HepG2 (cell line): ENCODE data around the gene SBK2. TPM values are rescaled to one million over a fixed set of nuclear protein-coding genes. Genes with fewer than 3 reads are reported as not detected.
A peak's percentile ranks its signal among the peaks of the same experiment; 100 is the strongest.

Source experiments
- ATF1 ChIP-seq: IDR thresholded peaks from 2 replicates; pipeline ENCODE4 v1.6.1; 2016; ENCODE audit warnings: mild to moderate bottlenecking, control low read depth
- CBX5 ChIP-seq: sonication (generic); formaldehyde crosslinking; IDR thresholded peaks from 2 replicates; pipeline ENCODE4 v1.4.0; 2020; ENCODE audit warnings: missing genetic modification reagents, borderline replicate concordance
- CCAR2 ChIP-seq: fragments of 200-400 bp; formaldehyde crosslinking; optimal IDR thresholded peaks from 2 replicates; pipeline ENCODE3; 2018; ENCODE audit warnings: low read depth, mild to moderate bottlenecking, low read length, moderate library complexity
- FOSL1 ChIP-seq: sonication (generic); formaldehyde crosslinking; IDR thresholded peaks from 2 replicates; pipeline ENCODE4 v1.9.0; 2021; ENCODE audit warnings: missing genetic modification reagents, borderline replicate concordance
- KAT8 ChIP-seq: IDR thresholded peaks from 2 replicates; pipeline ENCODE4 v1.6.1; 2016; ENCODE audit warnings: missing genetic modification reagents, missing compliant biosample characterization
- KDM3A ChIP-seq: IDR thresholded peaks from 2 replicates; pipeline ENCODE4 v1.6.1; 2018; ENCODE audit warnings: low read depth, missing compliant biosample characterization
- MXI1 ChIP-seq: IDR thresholded peaks from 3 replicates; pipeline ENCODE4 v1.6.1; 2012; ENCODE audit warnings: low read depth, low read length, inconsistent platforms, borderline replicate concordance
- MZF1 ChIP-seq: sonication (generic); formaldehyde crosslinking; IDR thresholded peaks from 2 replicates; pipeline ENCODE4 v1.8.1; 2023; ENCODE audit warnings: mild to moderate bottlenecking, missing genetic modification reagents, borderline replicate concordance
- RNF2 ChIP-seq: fragments of 450-650 bp; conservative IDR thresholded peaks from 2 replicates; pipeline ENCODE4 v1.6.1; 2016; ENCODE audit warnings: low read depth
- RORA ChIP-seq: sonication (generic); formaldehyde crosslinking; IDR thresholded peaks from 2 replicates; pipeline ENCODE4 v1.5.0; 2020; ENCODE audit warnings: mild to moderate bottlenecking, missing genetic modification reagents, moderate library complexity
- ZNF251 ChIP-seq: sonication (generic); formaldehyde crosslinking; IDR thresholded peaks from 2 replicates; pipeline ENCODE4 v1.9.0; 2021; ENCODE audit warnings: mild to moderate bottlenecking, missing genetic modification reagents
- ZNF33B ChIP-seq: sonication (generic); formaldehyde crosslinking; IDR thresholded peaks from 2 replicates; pipeline ENCODE4 v1.5.1; 2020; ENCODE audit warnings: mild to moderate bottlenecking, missing genetic modification reagents
- ZNF674 ChIP-seq: sonication (generic); formaldehyde crosslinking; IDR thresholded peaks from 2 replicates; pipeline ENCODE4 v1.5.0; 2020; ENCODE audit warnings: low read depth, mild to moderate bottlenecking, missing genetic modification reagents
- ZNF766 ChIP-seq: sonication (generic); formaldehyde crosslinking; IDR thresholded peaks from 2 replicates; pipeline ENCODE4 v1.5.0; 2020; ENCODE audit warnings: missing genetic modification reagents, borderline replicate concordance
- ZNF776 ChIP-seq: sonication (generic); formaldehyde crosslinking; IDR thresholded peaks from 2 replicates; pipeline ENCODE4 v1.4.0; 2020; ENCODE audit warnings: mild to moderate bottlenecking, missing genetic modification reagents
- ZNF790 ChIP-seq: sonication (generic); formaldehyde crosslinking; IDR thresholded peaks from 2 replicates; pipeline ENCODE4 v1.8.0; 2022; ENCODE audit warnings: missing genetic modification reagents, mild to moderate bottlenecking, borderline replicate concordance
- ZSCAN20 ChIP-seq: sonication (generic); formaldehyde crosslinking; IDR thresholded peaks from 2 replicates; pipeline ENCODE4 v1.4.0; 2020; ENCODE audit warnings: missing genetic modification reagents, mild to moderate bottlenecking, borderline replicate concordance
- polyA plus RNA-seq, 8 experiments: library from polyadenylated mRNA; depleted of rRNA in 3 of 8; stranded (reverse) in 7 of 8; unstranded in 1 of 8; fragments of >200 nt; fragmentation: Illumina TruSeq in 4 of 8; extraction: Trizol in 4 of 8; gene quantifications; 2 replicates each; pipeline versions ENCODE4 v1.2.1 to v1.2.3, GENCODE V29; 2011 to 2016; ENCODE audit warnings: low read depth in 4 of 8, missing spikeins in 1 of 8, mixed read lengths in 1 of 8; ENCODE audit not compliant: insufficient read depth in 1 of 8
- total RNA-seq, 5 experiments: library from RNA; depleted of rRNA; stranded (reverse); fragments of >200 nt; fragmentation: Illumina TruSeq; extraction: Trizol; gene quantifications; 2 replicates each; pipeline ENCODE4 v1.2.3, GENCODE V29; 2016; ENCODE audit warnings: low read depth in 1 of 5
- TF ChIP-seq, protein P1 (sequence below): sonication (generic); formaldehyde crosslinking; IDR thresholded peaks from 2 replicates; pipeline ENCODE4 v1.8.0; 2022; ENCODE audit warnings: mild to moderate bottlenecking, missing genetic modification reagents; ENCODE audit not compliant: insufficient replicate concordance
- TF ChIP-seq, protein P2 (sequence below): fragments of 450-650 bp; IDR thresholded peaks from 2 replicates; pipeline ENCODE4 v1.6.1; 2016
- TF ChIP-seq, protein P3 (sequence below): IDR thresholded peaks from 2 replicates; pipeline ENCODE4 v1.6.1; 2016
- TF ChIP-seq, protein P4 (sequence below): sonication (generic); formaldehyde crosslinking; IDR thresholded peaks from 2 replicates; pipeline ENCODE4 v1.9.0; 2022; ENCODE audit warnings: low read depth, missing genetic modification reagents
- TF ChIP-seq, protein P5 (sequence below): sonication (generic); formaldehyde crosslinking; IDR thresholded peaks from 2 replicates; pipeline ENCODE4 v1.5.0; 2020; ENCODE audit warnings: missing genetic modification reagents

Gene SBK2
- total and polyA plus RNA-seq, 2 of the 13 experiments (the other 11 are each of a cell fraction or from before 2014, with no cell fraction given): 0.24 TPM; not detected in 1

DNA sequence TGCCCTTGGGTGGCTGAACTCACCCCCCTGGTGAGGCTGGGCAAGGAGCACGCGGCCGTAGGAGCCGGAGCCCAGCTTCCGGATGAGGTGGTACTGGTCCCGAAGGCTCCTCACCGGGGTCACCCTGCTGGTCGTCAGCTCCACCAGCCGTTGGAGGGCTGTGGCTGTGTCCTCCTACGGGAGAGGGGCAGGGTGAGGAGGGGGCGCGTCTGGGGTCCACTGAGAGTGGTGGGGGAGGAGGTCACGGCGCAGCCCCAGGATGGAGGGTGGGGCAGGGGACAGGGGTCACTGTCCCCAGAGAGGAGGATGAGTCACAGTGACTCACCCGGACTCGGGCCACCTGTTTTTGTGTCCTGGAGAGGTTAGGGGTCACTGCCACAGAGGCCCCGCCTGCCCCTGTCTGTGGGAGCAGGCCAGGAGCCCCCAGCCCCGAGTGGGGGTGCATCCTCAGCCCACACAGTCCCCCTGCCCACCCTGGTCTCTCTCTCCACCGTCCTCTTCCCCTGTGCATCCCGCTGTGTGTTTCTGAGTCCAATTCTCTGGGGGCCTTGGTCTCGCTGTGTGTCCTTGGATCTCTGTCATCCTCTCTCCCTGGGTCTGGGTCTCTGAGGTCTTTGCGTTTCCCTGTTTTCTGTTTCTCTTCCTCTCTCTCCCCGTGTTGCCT is 8.0 kb upstream of the SBK2 start (continued):
- TF ChIP-seq, protein P1, sequence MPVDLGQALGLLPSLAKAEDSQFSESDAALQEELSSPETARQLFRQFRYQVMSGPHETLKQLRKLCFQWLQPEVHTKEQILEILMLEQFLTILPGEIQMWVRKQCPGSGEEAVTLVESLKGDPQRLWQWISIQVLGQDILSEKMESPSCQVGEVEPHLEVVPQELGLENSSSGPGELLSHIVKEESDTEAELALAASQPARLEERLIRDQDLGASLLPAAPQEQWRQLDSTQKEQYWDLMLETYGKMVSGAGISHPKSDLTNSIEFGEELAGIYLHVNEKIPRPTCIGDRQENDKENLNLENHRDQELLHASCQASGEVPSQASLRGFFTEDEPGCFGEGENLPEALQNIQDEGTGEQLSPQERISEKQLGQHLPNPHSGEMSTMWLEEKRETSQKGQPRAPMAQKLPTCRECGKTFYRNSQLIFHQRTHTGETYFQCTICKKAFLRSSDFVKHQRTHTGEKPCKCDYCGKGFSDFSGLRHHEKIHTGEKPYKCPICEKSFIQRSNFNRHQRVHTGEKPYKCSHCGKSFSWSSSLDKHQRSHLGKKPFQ: no peak
- TF ChIP-seq ZNF766: no peak
- no peak for TF ChIP-seq ZNF33B (CRISPR knock-in tag)
- no peak for TF ChIP-seq ATF1 (CRISPR knock-in tag)
- TF ChIP-seq CBX5: no peak
- TF ChIP-seq, protein P2, sequence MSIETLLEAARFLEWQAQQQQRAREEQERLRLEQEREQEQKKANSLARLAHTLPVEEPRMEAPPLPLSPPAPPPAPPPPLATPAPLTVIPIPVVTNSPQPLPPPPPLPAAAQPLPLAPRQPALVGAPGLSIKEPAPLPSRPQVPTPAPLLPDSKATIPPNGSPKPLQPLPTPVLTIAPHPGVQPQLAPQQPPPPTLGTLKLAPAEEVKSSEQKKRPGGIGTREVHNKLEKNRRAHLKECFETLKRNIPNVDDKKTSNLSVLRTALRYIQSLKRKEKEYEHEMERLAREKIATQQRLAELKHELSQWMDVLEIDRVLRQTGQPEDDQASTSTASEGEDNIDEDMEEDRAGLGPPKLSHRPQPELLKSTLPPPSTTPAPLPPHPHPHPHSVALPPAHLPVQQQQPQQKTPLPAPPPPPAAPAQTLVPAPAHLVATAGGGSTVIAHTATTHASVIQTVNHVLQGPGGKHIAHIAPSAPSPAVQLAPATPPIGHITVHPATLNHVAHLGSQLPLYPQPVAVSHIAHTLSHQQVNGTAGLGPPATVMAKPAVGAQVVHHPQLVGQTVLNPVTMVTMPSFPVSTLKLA: no peak
- peak; percentile 61; the same call in 1 of the 2 replicates for TF ChIP-seq KAT8 (CRISPR knock-in tag)
- no peak for TF ChIP-seq RORA (CRISPR knock-in tag)
- no peak for TF ChIP-seq ZNF674 (CRISPR knock-in tag)
- no peak for TF ChIP-seq RNF2
- peak; percentile 28; the same call in 1 of the 3 replicates for TF ChIP-seq MXI1
- 0 out of 2 replicates have a peak, but pooled peaks have one; percentile 47 for TF ChIP-seq KDM3A (CRISPR knock-in tag)
- TF ChIP-seq ZSCAN20 (CRISPR knock-in tag): no peak
- TF ChIP-seq, protein P3, sequence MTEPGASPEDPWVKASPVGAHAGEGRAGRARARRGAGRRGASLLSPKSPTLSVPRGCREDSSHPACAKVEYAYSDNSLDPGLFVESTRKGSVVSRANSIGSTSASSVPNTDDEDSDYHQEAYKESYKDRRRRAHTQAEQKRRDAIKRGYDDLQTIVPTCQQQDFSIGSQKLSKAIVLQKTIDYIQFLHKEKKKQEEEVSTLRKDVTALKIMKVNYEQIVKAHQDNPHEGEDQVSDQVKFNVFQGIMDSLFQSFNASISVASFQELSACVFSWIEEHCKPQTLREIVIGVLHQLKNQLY (CRISPR knock-in tag): no peak
- peak; percentile 87 for TF ChIP-seq FOSL1 (CRISPR knock-in tag)
- no peak for TF ChIP-seq ZNF251 (CRISPR knock-in tag)
- TF ChIP-seq, protein P4, sequence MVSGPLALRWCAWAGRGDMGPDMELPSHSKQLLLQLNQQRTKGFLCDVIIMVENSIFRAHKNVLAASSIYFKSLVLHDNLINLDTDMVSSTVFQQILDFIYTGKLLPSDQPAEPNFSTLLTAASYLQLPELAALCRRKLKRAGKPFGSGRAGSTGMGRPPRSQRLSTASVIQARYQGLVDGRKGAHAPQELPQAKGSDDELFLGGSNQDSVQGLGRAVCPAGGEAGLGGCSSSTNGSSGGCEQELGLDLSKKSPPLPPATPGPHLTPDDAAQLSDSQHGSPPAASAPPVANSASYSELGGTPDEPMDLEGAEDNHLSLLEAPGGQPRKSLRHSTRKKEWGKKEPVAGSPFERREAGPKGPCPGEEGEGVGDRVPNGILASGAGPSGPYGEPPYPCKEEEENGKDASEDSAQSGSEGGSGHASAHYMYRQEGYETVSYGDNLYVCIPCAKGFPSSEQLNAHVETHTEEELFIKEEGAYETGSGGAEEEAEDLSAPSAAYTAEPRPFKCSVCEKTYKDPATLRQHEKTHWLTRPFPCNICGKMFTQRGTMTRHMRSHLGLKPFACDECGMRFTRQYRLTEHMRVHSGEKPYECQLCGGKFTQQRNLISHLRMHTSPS (CRISPR knock-in tag): no peak
- TF ChIP-seq MZF1 (CRISPR knock-in tag): no peak
- TF ChIP-seq ZNF790 (CRISPR knock-in tag): no peak
- no peak for TF ChIP-seq ZNF776 (CRISPR knock-in tag)
- no peak for TF ChIP-seq CCAR2
- TF ChIP-seq, protein P5, sequence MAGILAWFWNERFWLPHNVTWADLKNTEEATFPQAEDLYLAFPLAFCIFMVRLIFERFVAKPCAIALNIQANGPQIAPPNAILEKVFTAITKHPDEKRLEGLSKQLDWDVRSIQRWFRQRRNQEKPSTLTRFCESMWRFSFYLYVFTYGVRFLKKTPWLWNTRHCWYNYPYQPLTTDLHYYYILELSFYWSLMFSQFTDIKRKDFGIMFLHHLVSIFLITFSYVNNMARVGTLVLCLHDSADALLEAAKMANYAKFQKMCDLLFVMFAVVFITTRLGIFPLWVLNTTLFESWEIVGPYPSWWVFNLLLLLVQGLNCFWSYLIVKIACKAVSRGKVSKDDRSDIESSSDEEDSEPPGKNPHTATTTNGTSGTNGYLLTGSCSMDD: no peak
